Osteocyte (in vitro differentiated cells): ENCODE results near the gene EFCC1. TPM values are rescaled to one million over a fixed set of nuclear protein-coding genes. Genes with fewer than 3 reads are reported as not detected.
A peak's percentile ranks its signal among the peaks of the same experiment; 100 is the strongest.

Source experiments
- DNase-seq: peaks from one replicate; pipeline ENCODE4 v3.0.0; 2021; ENCODE audit warnings: mixed read lengths; ENCODE audit not compliant: unreplicated experiment; ENCODE audit errors: extremely low spot score
- H3K27ac Mint-ChIP-seq: one replicate; pipeline ENCODE4 v1.8.0; 2021; ENCODE audit warnings: mild to moderate bottlenecking, mixed read lengths; ENCODE audit not compliant: unreplicated experiment
- H3K27me3 Mint-ChIP-seq: one replicate; pipeline ENCODE4 v1.8.0; 2021; ENCODE audit warnings: mixed read lengths; ENCODE audit not compliant: unreplicated experiment
- H3K36me3 Mint-ChIP-seq: one replicate; pipeline ENCODE4 v1.8.0; 2021; ENCODE audit warnings: mixed read lengths; ENCODE audit not compliant: unreplicated experiment
- H3K4me1 Mint-ChIP-seq: one replicate; pipeline ENCODE4 v1.8.0; 2021; ENCODE audit warnings: mixed read lengths; ENCODE audit not compliant: unreplicated experiment
- H3K4me3 Mint-ChIP-seq: one replicate; pipeline ENCODE4 v1.8.0; 2021; ENCODE audit warnings: mild to moderate bottlenecking, moderate library complexity, mixed read lengths; ENCODE audit not compliant: unreplicated experiment
- H3K9me3 Mint-ChIP-seq: one replicate; pipeline ENCODE4 v1.8.0; 2021; ENCODE audit warnings: mixed read lengths; ENCODE audit not compliant: unreplicated experiment
- CTCF ChIP-seq: fragments of 200-600 bp; sonication (generic); IDR thresholded peaks from 2 replicates; pipeline ENCODE4 v1.5.0; 2021; ENCODE audit warnings: antibody characterized with exemption, mild to moderate bottlenecking, moderate library complexity
- total RNA-seq: library from RNA; stranded (reverse); gene quantifications from 2 replicates; pipeline ENCODE4 v1.2.1, GENCODE V29; 2021

Gene EFCC1
- total RNA-seq, 1 donor from 2014 or later, result not detected

- no peak overlapping the region for H3K4me3 Mint-ChIP-seq
- peaks cover 15% of the 10 kb centered on the region for H3K4me1 Mint-ChIP-seq
- H3K27me3 Mint-ChIP-seq, result peaks cover 51% of the 10 kb centered on the region
- H3K9me3 Mint-ChIP-seq, result no peaks in the 10 kb centered on the region
- no peaks in the 10 kb centered on the region for H3K36me3 Mint-ChIP-seq
- TF ChIP-seq CTCF, result no peak
- H3K27ac Mint-ChIP-seq, result no peak overlapping the region
- no peak for DNase-seq
Measured at GRCh38 chr3:129003578-129004112, 2.5 kb downstream of the EFCC1 start.

DNA sequence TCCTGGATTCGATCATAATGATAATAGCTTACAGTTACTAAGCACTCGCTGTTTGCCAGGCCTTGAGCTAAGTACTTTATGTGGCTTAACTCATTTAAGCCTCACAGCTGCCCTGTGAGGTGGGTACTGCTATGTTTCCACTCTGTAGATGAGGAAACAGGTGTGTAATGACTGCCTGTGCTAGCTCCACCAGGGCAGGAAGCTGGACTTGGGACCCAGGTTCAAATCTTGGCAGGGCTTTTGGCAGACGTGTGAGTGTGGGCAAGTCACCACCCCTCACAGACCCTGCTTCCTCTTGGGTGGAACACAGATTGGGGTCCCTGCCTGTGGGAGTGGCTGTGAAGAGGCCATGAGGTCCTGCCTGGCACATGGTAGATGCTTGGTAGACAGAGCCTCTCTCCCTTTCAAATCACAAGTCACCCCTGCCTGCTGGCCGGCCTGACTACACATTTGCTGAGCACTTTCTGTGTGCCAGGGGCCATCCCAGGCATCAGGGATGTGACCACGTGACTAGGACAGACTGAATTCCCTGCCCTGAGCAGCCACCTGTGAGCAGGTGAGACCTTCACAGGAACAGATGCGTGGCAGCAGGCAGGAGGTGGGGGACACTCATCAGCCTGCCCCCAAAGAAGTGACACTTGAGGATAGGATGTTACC lies 3.7 kb downstream of the EFCC1 start:
- no peak for DNase-seq
- no peaks in the 10 kb centered on the region for H3K9me3 Mint-ChIP-seq
- TF ChIP-seq CTCF, result no peak
- peaks cover 15% of the 10 kb centered on the region for H3K4me1 Mint-ChIP-seq
- H3K36me3 Mint-ChIP-seq, result no peaks in the 10 kb centered on the region
- H3K4me3 Mint-ChIP-seq, result no peak overlapping the region
- no peak overlapping the region for H3K27ac Mint-ChIP-seq
- peaks cover 46% of the 10 kb centered on the region for H3K27me3 Mint-ChIP-seq

DNA sequence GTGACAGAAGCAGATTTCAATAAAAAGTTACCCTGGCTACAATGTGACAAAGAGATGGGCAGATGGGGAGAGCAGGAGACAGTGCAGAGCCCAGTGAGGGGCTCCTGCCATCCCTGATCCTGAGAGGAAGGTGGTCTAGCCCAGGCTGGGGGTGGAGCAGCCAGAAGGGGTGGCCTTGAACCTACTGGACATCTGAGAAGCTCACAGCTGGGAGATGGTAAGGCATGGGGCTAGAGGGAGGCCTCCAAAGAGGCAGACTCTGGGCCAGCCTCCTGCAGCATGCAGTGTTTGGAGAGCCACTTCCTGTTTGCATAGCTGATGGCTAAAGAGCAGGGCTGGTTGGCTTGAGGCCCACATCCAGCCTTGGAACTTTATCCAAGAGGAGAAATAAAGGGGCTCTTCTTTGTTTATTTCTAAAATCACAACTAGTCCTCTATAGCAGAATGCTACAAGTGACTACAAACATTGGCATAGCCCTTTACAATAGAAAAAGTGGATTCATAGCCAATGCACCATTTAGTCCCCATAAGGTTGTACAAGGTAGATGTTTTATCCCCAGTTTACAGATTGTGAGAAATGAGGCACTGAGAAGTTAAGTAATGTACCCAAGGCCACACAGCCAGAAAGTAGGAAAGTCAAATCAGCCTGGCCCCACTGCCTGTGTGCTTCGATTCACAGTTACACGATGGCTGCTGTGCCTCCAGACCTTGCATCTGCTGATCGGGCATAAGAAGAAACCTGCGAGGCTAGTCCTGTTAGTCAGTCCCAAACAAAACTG lies 4.6 kb downstream of the EFCC1 start:
- Mint-ChIP-seq H3K9me3 (no peaks in the 10 kb centered on the region), H3K27ac (peak overlapping the region; percentile 23), H3K4me3 (no peak overlapping the region), H3K4me1 (peaks cover 15% of the 10 kb centered on the region), H3K27me3 (peaks cover 36% of the 10 kb centered on the region), H3K36me3 (no peaks in the 10 kb centered on the region)
- TF ChIP-seq CTCF, result no peak
- DNase-seq, result no peak

DNA sequence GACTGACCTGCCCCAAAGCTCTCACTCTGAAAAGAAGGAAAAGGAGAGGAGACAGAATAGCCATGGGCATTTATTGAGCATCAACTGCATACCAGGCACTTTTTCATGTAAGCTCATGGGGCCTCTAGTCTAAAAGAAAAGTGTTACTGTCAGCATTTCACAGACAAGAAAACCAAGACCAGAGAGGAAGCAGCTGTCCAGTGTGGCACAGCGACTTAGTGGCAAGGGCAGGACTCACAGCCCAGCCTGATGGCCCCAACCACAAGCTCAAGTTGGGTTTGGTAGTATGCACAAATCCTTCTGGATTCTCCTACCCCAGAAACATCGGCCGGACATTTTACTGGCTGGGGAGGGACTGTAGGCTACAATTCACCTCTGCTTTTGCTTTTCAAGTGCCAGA lies 5.8 kb downstream of the EFCC1 start:
- Mint-ChIP-seq H3K27me3 (peaks cover 32% of the 10 kb centered on the region), H3K4me3 (no peak overlapping the region), H3K4me1 (peaks cover 14% of the 10 kb centered on the region), H3K36me3 (no peaks in the 10 kb centered on the region), H3K9me3 (no peaks in the 10 kb centered on the region), H3K27ac (no peak overlapping the region)
- TF ChIP-seq CTCF, result no peak
- DNase-seq, result no peak

- H3K36me3 Mint-ChIP-seq, result no peaks in the 10 kb centered on the region
Measured at GRCh38 chr3:129007792-129008191, 6.7 kb downstream of the EFCC1 start.

More at GRCh38 chr3:129007792-129008191, 6.7 kb downstream of the EFCC1 start:
- Mint-ChIP-seq H3K4me3 (no peak overlapping the region), H3K27ac (no peak overlapping the region), H3K4me1 (peaks cover 11% of the 10 kb centered on the region), H3K27me3 (peaks cover 25% of the 10 kb centered on the region), H3K9me3 (no peaks in the 10 kb centered on the region)
- DNase-seq, result no peak
- no peak for TF ChIP-seq CTCF
